ENCODE data around the gene BRD3. TPM values are rescaled to one million over a fixed set of nuclear protein-coding genes. Genes with fewer than 3 reads are reported as not detected.

Gene BRD3
- total RNA-seq, 4 donors from 2014 or later = 61.6 to 70.8 (median 65.3) TPM

DNA sequence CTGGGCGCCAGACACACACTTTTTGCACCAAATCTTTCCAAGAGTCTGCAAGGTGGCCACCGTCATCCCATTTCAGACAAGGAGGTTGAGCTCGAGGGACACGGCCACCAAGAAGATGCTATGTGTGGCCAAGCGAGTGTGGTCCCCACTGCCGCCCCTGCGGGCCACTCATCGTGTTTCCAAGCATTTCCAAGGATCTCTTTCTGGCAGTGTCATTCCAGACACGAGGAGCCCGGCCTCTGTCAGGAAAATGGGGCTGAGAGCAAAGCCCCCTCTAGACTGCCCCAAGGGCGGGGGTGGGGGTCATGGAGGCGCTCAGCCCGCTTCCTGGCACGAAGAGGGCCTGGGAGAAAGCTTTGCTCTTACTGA, 86.3 kb downstream of the BRD3 start:
- Histone ChIP-seq H3K4me3 (no peak overlapping the region), H3K9me3 (no peaks in the 10 kb centered on the region), H3K27me3 (no peaks in the 10 kb centered on the region), H3K36me3 (no peaks in the 10 kb centered on the region), H3K4me1 (peaks cover 0 to 56% (median 21%) of the 10 kb centered on the region in 4 donors), H3K27ac (no peak overlapping the region)
- DNase-seq (ENCODE audit: low spot score in 2 of 2) = no peak
- TF ChIP-seq, protein P1, sequence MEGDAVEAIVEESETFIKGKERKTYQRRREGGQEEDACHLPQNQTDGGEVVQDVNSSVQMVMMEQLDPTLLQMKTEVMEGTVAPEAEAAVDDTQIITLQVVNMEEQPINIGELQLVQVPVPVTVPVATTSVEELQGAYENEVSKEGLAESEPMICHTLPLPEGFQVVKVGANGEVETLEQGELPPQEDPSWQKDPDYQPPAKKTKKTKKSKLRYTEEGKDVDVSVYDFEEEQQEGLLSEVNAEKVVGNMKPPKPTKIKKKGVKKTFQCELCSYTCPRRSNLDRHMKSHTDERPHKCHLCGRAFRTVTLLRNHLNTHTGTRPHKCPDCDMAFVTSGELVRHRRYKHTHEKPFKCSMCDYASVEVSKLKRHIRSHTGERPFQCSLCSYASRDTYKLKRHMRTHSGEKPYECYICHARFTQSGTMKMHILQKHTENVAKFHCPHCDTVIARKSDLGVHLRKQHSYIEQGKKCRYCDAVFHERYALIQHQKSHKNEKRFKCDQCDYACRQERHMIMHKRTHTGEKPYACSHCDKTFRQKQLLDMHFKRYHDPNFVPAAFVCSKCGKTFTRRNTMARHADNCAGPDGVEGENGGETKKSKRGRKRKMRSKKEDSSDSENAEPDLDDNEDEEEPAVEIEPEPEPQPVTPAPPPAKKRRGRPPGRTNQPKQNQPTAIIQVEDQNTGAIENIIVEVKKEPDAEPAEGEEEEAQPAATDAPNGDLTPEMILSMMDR (IDR thresholded peaks at IDR 0.05) = no peak
- TF ChIP-seq POLR2A (IDR thresholded peaks at IDR 0.05) (no peak), EP300 (IDR thresholded peaks at IDR 0.05) (no peak)
- 81 to 83% methylated on average over 12 to 14 of the region's 14 CpGs for WGBS, 2 donors

DNA sequence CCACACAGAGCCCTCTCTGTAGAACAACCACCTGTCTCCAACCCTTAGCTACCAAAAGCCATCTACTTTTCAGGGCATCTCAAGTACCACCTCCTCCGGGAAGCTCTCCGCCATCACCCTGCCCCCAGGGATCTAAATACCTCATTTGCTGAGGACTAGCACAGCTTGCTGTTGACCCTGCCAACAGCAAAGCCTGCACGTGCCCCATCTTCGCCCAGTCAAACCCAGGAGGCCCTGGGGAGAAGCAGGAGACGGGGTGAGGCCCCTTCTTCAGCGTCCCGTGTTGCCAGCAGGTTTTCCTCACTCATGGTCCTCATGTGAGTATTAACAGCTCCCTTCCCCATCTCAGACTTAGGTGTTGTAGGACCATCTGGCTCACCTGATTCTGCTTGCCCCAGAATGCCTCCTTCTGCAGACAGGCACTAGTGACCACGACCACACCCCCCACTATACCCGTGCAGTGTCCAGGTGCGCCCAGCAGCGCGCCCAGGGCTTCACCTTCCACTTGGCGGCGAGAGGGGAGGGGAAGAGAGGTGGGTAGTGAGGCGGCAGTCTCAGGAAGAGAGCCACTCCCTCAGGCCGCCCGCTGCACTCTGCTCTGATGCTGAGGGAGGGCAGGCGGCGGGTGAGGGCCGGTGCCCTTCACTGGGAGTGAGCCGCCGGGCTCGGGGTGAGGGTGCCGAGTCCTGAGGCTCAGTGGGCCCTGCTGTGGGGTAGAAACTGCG, 86.8 kb downstream of the BRD3 start:
- WGBS, 2 donors = 92% methylated on average over 23 to 25 of the region's 25 CpGs
- Histone ChIP-seq H3K4me3 (no peak overlapping the region), H3K4me1 (peaks cover 0 to 61% (median 21%) of the 10 kb centered on the region in 4 donors), H3K36me3 (no peaks in the 10 kb centered on the region), H3K9me3 (no peaks in the 10 kb centered on the region), H3K27ac (no peak overlapping the region), H3K27me3 (no peaks in the 10 kb centered on the region)
- no peak for DNase-seq (ENCODE audit: low spot score in 2 of 2)
- TF ChIP-seq POLR2A (IDR thresholded peaks at IDR 0.05) (no peak), EP300 (IDR thresholded peaks at IDR 0.05) (no peak)
- TF ChIP-seq, protein P1 (IDR thresholded peaks at IDR 0.05) = no peak

Other genes with a start within 250 kb of the BRD3 start
- 10 to 100 TPM; 10.3 to 20.1 (median 13.1) TPM for gene VAV2, start 75.7 kb downstream of the BRD3 start, total RNA-seq
- gene BRD3OS, start 42.5 kb downstream of the BRD3 start, total RNA-seq = 10 to 100 TPM in 3 of 4 donors, 1 to 10 TPM in 1; 9.2 to 28.2 (median 13.7) TPM
- 10 to 100 TPM; 16.4 to 32.7 (median 24.5) TPM for gene WDR5, start 68.1 kb upstream of the BRD3 start, total RNA-seq
- not detected for gene RNU6ATAC, start 96.5 kb upstream of the BRD3 start, total RNA-seq

Measured in tibial nerve (tissue), 4 donors.